Glomerular endothelial cell (primary cell): ENCODE results near the gene TMEM151B. TPM values are rescaled to one million over a fixed set of nuclear protein-coding genes. Genes with fewer than 3 reads are reported as not detected.

Experiments
- DNase-seq: peaks from one replicate; pipeline ENCODE4 v3.0.0-alpha.2; 2011; ENCODE audit warnings: low read depth, low spot score; ENCODE audit errors: extremely low read depth
- total RNA-seq: library from RNA; depleted of rRNA; stranded (reverse); fragments of >200 nt; gene quantifications from 2 replicates; pipeline ENCODE4 v1.2.3, GENCODE V29; 2015

Gene TMEM151B
- total RNA-seq, 1 donor from 2014 or later: not detected

GRCh38 chr6:44262467-44263353 lies 7.5 kb upstream of the TMEM151B start:
- no peak for DNase-seq

DNA sequence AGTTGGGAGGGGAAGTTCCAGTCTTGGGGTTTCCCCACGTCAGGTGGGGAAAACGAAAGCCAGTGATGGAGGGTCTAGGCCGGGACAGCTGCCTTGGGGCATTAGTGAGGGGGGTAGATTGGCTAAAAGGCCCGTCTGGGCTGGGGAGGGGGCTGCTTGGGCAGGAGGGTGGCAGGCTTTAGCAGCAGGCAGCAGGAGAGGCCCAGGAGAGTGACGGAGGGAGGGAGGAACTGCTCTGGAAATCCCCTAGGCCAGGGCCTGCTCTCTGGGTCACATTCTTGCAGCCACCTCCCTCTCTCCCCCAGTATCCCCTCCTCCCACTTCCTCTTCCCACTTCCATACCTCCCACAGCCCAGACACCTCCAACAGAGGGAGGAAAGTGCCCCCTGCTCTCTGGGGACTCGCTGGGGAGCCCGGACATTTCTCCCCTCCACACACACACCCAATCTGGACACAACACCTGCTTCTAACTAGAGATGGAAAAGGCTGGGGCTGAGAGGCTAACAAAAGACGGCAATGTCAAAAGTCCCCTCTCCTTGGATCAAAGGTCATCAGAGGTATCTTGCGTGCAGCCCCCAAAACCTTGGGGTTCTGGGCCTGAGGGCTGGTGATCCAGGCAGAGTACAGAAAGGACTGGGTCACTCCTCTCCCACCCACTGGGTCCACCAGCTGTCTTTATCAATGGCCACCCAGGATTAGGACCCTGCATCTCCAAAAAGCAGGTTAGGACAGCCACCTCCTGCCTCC lies 6.7 kb upstream of the TMEM151B start:
- DNase-seq: no peak

DNA sequence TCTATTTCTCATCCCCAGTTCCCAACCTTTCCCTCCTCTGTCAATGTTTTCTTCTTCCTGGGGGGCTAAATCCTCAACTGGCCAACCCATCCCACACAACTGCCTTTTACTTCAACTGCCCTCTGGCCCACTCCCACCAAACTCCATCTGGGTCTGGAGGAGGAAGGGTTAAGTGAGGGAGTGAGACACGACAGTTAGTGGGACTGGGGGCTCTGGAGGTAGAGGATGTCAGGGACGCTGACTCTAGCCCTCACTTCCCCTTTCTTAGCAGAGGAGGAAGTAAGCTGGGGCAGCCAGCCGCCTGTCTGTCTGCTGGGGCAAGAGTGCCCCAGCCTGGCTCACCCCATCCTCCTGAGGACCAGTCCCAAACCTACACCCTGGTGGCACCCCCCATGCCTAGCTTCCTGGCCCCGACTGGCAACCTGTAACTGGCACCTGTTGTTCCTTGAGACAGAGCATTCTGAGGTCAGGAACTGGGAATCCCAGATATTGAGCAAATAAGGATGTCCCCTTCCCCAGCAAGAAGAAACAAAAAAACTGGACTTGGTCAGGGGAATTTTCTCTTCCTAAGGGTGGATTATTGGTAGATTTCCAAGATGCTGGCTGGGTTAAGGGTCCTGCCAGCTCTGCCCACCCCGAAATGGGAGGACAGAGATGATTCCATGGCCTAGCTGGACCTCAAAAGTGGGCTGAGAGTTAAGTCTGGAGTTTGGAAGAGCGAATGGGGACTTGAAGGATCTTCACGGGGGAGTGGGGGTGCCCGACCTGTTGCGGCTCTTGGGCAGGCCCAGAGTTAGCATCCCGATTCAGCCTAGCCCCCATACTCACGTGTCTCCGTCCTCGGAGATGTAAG lies 5.9 kb upstream of the TMEM151B start:
- no peak for DNase-seq

GRCh38 chr6:44265007-44265721 lies 5.1 kb upstream of the TMEM151B start, which contains the start of gene NFKBIE:
TSS of gene NFKBIE (minus strand) at chr6:44265551. CDS start at chr6:44265346, 205 bp downstream.
- no peak for DNase-seq

DNA sequence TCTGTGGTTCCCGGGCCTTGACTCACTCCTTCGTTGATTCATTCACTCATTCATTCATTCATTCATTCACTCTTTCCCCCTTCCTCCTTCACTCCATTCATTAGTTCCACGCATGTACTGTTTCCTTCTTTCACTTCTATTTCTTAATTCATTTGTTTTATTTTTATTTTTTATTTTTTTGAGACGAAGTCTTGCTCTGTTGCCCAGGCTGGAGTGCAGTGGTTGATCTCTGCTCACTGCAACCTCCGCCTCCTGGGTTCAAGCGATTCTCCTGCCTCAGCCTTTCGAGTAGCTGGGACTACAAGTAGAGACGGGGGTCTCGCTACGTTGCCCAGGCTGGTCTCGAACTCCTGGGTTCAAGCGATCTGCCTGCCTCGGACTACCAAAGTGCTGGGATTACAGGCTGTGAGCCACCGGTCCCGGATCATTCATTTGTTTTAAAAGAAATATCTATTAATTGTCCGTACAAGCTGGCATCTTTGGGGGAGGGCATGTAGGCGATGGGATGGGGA lies 4.5 kb upstream of the TMEM151B start:
- DNase-seq: no peak

DNA sequence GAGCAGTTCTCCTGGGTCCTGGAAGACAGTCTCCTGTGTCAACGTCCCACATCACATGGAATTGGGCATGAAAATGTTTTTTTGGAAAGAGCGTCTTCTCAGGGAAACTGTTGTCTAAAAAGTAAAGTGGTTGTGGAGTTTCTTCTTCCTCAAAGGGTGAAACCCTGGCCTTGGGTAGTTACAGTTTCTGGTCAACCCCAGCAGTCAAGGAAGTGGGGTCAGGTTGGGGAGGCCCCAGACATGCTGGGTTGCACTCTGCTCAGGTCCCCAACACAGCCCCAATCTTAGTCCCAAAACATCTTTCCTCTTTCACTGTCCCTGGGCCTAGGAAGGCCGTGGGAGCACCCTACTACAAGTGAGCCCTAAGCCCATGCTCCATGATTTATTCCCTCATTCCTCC lies 3.9 kb upstream of the TMEM151B start:
- DNase-seq: no peak

DNA sequence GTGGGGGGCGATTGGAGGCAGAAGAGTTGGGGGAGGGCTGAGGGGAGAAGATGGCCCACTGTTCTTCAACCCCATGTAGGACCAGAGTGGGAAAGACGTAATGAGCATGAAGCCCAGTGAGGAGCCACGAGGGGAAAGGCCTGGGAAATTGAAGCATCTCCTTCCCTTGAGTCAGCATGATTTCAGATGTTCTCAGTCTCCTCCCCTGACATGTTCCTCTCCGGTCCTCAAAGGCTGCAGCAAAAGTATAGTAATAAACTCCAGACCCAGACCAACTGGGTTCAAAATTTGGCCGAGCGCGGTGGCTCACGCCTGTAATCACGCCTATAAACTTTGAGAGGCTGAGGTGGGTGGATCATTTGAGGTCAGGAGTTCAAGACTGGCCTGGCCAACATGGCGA lies 3.0 kb upstream of the TMEM151B start:
- no peak for DNase-seq

DNA sequence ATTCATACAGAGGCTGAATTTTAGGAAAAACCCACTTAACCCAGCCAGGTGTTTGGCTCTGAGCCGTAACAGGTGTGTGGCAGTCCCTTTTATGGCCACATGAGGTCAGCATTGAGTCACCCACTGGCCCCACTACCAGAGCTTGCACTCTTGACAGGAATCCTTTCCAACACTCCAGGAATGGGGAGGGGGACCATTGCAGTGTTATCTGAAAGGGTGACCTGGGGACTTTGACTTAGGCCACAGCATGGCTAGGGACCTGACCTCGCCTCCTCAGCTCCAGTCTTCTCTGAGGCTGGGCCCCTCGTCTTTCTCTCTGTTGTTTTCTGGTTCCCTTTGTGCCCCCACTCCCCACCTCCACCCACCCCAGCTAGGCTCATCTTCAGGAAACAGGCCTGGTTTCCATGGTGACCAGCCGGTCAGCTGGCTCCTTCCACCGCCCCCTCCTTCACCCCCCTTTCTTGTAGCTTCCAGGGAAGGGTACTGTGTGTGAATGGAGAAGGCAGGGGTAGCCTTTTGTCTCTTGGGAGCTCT lies 2.1 kb upstream of the TMEM151B start:
- no peak for DNase-seq

GRCh38 chr6:44269178-44269920 lies 901 bp upstream of the TMEM151B start:
- DNase-seq: no peak

DNA sequence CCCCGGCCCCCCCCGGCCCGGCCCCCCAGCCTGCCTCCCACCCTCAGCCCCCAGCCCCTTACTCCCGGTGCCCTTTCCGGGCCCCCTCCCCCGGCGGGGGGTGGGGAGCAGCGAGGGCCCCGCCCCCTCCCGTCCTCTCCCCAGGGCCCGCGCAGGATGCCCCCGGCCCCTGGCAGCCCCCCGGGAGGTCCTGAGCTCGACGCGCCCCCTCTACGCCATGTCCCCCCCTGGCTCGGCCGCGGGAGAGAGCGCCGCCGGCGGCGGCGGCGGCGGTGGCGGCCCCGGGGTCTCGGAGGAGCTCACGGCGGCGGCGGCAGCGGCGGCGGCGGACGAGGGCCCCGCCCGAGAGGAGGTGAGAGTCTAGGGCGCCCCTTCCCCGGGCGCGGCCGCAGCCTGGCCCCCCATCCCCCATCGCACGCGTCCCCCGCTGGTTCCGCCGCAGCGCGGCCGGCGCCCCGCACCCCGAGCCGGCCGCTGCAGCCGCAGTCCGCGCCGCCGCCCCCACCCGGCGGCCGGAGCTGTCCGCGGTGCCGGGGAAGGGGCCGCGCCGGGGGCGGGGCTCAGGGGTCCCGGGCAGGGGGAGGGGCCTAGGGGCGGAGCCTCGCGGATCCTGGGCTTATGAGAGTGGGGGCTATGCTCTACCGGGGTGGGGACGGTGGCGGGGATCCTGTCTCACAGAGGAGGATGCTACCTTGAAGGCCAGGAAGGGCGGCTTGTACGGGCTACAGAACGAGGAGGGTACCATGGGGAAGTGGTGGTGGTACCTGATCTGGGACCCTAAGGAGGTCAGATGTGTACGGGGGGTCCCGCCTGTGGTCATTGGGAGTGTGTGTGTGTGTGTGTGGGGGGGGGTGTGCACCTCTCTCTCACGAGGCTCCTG lies 516 bp downstream of the TMEM151B start:
- no peak for DNase-seq

GRCh38 chr6:44271406-44271723 lies 1.1 kb downstream of the TMEM151B start:
- no peak for DNase-seq

DNA sequence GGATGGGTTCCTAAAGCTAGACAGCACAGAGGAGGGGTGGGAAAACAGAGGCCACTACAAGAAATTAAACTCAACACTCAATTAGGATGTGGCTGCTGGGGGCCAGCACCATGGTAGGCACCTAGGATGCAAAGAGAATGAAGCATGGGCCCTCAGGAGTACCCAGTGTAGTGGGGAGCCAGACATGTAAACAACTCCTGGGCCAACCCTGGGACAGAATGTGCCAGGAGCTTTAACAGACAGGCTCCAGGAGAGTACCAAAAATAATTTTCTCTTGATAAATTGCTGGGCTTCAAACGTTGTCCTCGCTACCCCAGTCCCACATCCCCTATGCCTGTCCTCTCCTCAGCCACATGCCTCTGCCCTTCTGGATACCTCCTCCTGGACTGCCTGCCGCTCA lies 1.7 kb downstream of the TMEM151B start:
- no peak for DNase-seq

DNA sequence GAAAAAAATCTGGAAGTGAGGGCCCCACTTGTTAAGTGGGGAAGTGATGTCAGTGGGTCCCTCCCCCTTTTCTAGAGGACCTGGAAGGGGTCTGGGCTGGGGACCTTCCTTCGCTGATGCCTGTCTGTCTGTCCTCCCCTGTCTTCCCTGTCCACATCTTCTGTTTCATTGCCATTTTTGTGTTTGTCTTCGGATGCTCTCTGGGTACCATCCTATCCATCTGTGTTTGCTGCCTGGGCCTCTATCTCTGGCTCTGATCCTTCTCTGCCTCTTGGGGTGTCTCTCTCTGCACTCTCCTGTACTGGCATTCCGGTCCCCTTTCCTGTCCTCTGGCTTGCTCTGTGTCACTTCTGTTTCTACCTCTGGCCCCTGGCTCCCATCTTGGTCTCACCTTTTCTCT lies 2.3 kb downstream of the TMEM151B start:
- no peak for DNase-seq

- DNase-seq: no peak
Measured at GRCh38 chr6:44272999-44273566, 2.8 kb downstream of the TMEM151B start.

DNA sequence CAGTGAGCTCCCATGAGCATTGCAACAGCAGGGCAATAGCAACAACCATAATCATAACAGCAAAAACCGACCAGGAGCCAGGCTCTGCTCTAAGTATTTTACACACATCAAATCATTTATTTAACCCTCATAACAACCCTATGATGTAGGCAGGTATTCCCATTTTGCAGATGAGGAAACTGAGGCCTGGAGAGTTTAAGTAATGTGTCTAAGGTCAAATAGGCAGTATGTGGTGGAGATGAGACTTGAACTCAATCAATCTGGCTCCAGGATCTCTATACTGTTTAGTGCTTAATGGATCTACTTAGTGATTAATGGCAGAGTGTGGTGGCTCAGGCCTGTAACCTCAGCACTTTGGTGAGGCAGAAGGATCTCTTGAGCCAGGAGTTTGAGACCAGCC lies 3.4 kb downstream of the TMEM151B start:
- DNase-seq: no peak

GRCh38 chr6:44275271-44275748 lies 5.1 kb downstream of the TMEM151B start:
- DNase-seq: no peak

- no peak for DNase-seq
Measured at GRCh38 chr6:44275749-44276648, 5.7 kb downstream of the TMEM151B start.
